Erythroblast (primary cell): ENCODE data around the gene ITGAD.

Experiments used
- GATA1 ChIP-seq: IDR thresholded peaks from 2 replicates; pipeline ENCODE4 v1.6.1; 2011; ENCODE audit warnings: low read depth, mild to moderate bottlenecking, control low read depth, low read length, moderate library complexity
- POLR2A ChIP-seq: IDR thresholded peaks from 2 replicates; pipeline ENCODE4 v1.6.1; 2011; ENCODE audit warnings: mild to moderate bottlenecking, low read length

DNA sequence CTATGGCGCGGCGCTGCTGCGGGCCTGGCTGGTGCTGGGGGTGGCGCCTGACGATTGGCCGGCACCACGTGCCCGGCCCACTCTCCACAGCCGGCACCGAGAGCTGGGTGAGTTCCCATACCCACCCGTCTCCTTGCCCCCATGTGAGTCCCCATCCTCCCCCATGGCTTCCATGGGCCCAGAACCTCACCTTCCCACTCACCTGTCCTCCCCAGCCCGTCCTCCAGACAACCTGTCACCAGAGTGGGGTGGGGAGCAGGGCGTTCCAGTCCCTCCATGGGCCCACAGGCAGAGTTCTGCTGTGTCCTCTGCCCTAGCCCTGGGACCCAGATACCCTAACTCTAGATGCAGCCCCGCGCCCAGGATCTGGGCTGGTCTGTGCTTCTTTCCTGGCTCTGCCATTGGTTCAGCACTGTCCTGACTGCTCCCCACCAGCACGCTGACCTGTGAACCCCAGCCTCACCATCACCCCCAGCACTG, 71.7 kb downstream of the ITGAD start:
- TF ChIP-seq POLR2A (no peak), GATA1 (no peak)
